HepG2 (cell line): ENCODE measurements around the gene POLH. TPM values are rescaled to one million over a fixed set of nuclear protein-coding genes. Genes with fewer than 3 reads are reported as not detected.

Experiments
- AFF4 ChIP-seq: sonication (generic); formaldehyde crosslinking; IDR thresholded peaks from 2 replicates; pipeline ENCODE4 v1.4.0; 2020; ENCODE audit warnings: missing genetic modification reagents
- BCL6 ChIP-seq: IDR thresholded peaks from 2 replicates; pipeline ENCODE4 v1.6.1; 2016; ENCODE audit warnings: missing genetic modification reagents, missing compliant biosample characterization
- CBX2 ChIP-seq, 2 experiments: fragments of 200-600 bp in 1 of 2; sonication (generic); formaldehyde crosslinking in 1 of 2; IDR thresholded peaks; 2 replicates each; pipeline versions ENCODE4 v1.7.0 to v1.8.1; 2018 to 2022; ENCODE audit warnings: low read depth in 2 of 2, low read length in 1 of 2, mild to moderate bottlenecking in 1 of 2, missing genetic modification reagents in 1 of 2
- CEBPG ChIP-seq: IDR thresholded peaks from 2 replicates; pipeline ENCODE4 v1.6.1; 2016
- FOXJ3 ChIP-seq: sonication (generic); formaldehyde crosslinking; IDR thresholded peaks from 2 replicates; pipeline ENCODE4 v1.4.0; 2020; ENCODE audit warnings: missing genetic modification reagents, mild to moderate bottlenecking, borderline replicate concordance
- HHEX ChIP-seq: IDR thresholded peaks from 2 replicates; pipeline ENCODE4 v1.6.1; 2016; ENCODE audit warnings: control low read depth
- KLF12 ChIP-seq: sonication (generic); formaldehyde crosslinking; IDR thresholded peaks from 2 replicates; pipeline ENCODE4 v1.4.0; 2020; ENCODE audit warnings: missing genetic modification reagents, borderline replicate concordance
- KLF16 ChIP-seq, 2 experiments: sonication (generic) in 1 of 2; formaldehyde crosslinking in 1 of 2; IDR thresholded peaks; 2 replicates each; pipeline versions ENCODE4 v1.6.1 to v1.8.0; 2016 to 2023; ENCODE audit warnings: missing genetic modification reagents in 2 of 2, missing compliant biosample characterization in 1 of 2
- KLF9 ChIP-seq: IDR thresholded peaks from 2 replicates; pipeline ENCODE4 v1.6.1; 2016; ENCODE audit warnings: low read depth
- MEIS2 ChIP-seq: sonication (generic); formaldehyde crosslinking; IDR thresholded peaks from 2 replicates; pipeline ENCODE4 v1.9.0; 2021; ENCODE audit warnings: mild to moderate bottlenecking, missing genetic modification reagents
- PCBP1 ChIP-seq: fragments of 200-400 bp; formaldehyde crosslinking; IDR thresholded peaks from 2 replicates; pipeline ENCODE4 v1.6.1; 2017; ENCODE audit warnings: mild to moderate bottlenecking, low read depth, low read length, borderline replicate concordance
- SNAPC5 ChIP-seq: sonication (generic); formaldehyde crosslinking; IDR thresholded peaks from 2 replicates; pipeline ENCODE4 v1.8.1; 2023; ENCODE audit warnings: mild to moderate bottlenecking, missing genetic modification reagents, borderline replicate concordance
- TCF7 ChIP-seq: sonication (generic); IDR thresholded peaks from 2 replicates; pipeline ENCODE4 v1.6.1; 2016; ENCODE audit warnings: antibody characterized with exemption, low read depth
- YEATS2 ChIP-seq: sonication (generic); formaldehyde crosslinking; IDR thresholded peaks from 2 replicates; pipeline ENCODE4 v1.4.0; 2020; ENCODE audit warnings: missing genetic modification reagents, borderline replicate concordance
- ZEB1 ChIP-seq: IDR thresholded peaks from 2 replicates; pipeline ENCODE4 v1.6.1; 2012; ENCODE audit warnings: mild to moderate bottlenecking, low read depth, inconsistent platforms; ENCODE audit not compliant: insufficient replicate concordance
- ZNF138 ChIP-seq: sonication (generic); formaldehyde crosslinking; IDR thresholded peaks from 2 replicates; pipeline ENCODE4 v1.5.0; 2020; ENCODE audit warnings: mild to moderate bottlenecking, low read depth, missing genetic modification reagents
- ZNF432 ChIP-seq: sonication (generic); formaldehyde crosslinking; IDR thresholded peaks from 2 replicates; pipeline ENCODE4 v1.5.0; 2020; ENCODE audit warnings: missing genetic modification reagents, mild to moderate bottlenecking, borderline replicate concordance
- polyA plus RNA-seq, 8 experiments: library from polyadenylated mRNA; depleted of rRNA in 3 of 8; stranded (reverse) in 7 of 8; unstranded in 1 of 8; fragments of >200 nt; fragmentation: Illumina TruSeq in 4 of 8; extraction: Trizol in 4 of 8; gene quantifications; 2 replicates each; pipeline versions ENCODE4 v1.2.1 to v1.2.3, GENCODE V29; 2011 to 2016; ENCODE audit warnings: low read depth in 4 of 8, missing spikeins in 1 of 8, mixed read lengths in 1 of 8; ENCODE audit not compliant: insufficient read depth in 1 of 8
- total RNA-seq, 5 experiments: library from RNA; depleted of rRNA; stranded (reverse); fragments of >200 nt; fragmentation: Illumina TruSeq; extraction: Trizol; gene quantifications; 2 replicates each; pipeline ENCODE4 v1.2.3, GENCODE V29; 2016; ENCODE audit warnings: low read depth in 1 of 5
- TF ChIP-seq, protein P1 (sequence below): sonication (generic); formaldehyde crosslinking; IDR thresholded peaks from 2 replicates; pipeline ENCODE4 v1.5.1; 2020; ENCODE audit warnings: mild to moderate bottlenecking, missing genetic modification reagents, borderline replicate concordance
- TF ChIP-seq, protein P2 (sequence below): sonication (generic); formaldehyde crosslinking; IDR thresholded peaks from 2 replicates; pipeline ENCODE4 v1.4.0; 2020; ENCODE audit warnings: missing genetic modification reagents

Gene POLH
- total and polyA plus RNA-seq, 2 of the 13 experiments (the other 11 are each of a cell fraction or from before 2014, with no cell fraction given) = 11.6 to 25.0 TPM

DNA sequence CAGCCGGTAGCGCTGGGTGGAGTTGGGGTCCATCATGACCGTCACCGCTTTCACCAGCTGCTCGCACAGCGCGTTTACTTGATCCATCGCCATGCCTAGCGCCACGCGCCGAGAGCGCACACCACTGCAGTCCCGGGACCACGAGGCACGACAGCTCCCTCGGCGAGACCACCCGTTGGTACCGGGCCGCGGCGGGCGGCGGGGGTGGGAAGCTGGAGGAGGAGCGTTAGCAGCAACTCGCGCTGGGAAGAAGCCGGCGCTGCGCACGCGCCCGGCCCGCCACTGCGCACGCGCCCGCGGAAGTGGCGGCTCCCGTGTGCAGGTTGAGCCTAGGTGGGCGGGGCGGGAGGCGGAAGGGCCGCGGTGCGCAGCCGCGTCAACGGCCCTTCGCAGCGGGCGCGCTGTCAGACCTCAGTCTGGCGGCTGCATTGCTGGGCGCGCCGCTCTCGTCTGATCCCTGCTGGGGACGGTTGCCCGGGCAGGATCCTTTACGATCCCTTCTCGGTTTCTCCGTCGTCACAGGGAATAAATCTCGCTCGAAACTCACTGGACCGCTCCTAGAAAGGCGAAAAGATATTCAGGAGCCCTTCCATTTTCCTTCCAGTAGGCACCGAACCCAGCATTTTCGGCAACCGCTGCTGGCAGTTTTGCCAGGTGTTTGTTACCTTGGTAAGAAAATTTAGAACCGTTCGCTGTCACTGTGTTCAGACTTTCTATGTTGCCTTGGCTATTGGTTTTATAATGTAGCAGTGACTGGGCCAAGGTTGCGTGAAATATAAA is at the start of gene POLH, which contains the start of gene XPO5 (continued):
- TF ChIP-seq AFF4 (CRISPR knock-in tag) = no peak
- TF ChIP-seq ZEB1 = no peak
- no peak; the same call in 1 of the 2 replicates for TF ChIP-seq SNAPC5 (CRISPR knock-in tag)
- TF ChIP-seq CBX2 (IDR thresholded peaks at IDR 0.05; ENCODE audit: low read depth, low read length) = no peak
- no peak for TF ChIP-seq CBX2 (CRISPR knock-in tag; IDR thresholded peaks at IDR 0.05; ENCODE audit: low read depth)
- peak in 1 of 2 experiments; percentile 94; a peak in 2 of 4 replicates for TF ChIP-seq KLF16 (CRISPR knock-in tag; IDR thresholded peaks at IDR 0.05)
- TF ChIP-seq BCL6 (CRISPR knock-in tag) = peak; percentile 52; the same call in 1 of the 2 replicates
- TF ChIP-seq KLF9 (CRISPR knock-in tag) = 0 out of 2 replicates have a peak, but pooled peaks have one; percentile 89
- TF ChIP-seq, protein P1, sequence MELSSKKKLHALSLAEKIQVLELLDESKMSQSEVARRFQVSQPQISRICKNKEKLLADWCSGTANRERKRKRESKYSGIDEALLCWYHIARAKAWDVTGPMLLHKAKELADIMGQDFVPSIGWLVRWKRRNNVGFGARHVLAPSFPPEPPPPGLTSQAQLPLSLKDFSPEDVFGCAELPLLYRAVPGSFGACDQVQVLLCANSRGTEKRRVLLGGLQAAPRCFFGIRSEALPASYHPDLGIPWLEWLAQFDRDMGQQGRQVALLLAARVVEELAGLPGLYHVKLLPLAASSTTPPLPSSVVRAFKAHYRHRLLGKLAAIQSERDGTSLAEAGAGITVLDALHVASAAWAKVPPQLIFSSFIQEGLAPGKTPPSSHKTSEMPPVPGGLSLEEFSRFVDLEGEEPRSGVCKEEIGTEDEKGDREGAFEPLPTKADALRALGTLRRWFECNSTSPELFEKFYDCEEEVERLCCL (CRISPR knock-in tag) = 0 out of 2 replicates have a peak, but pooled peaks have one; percentile 34
- TF ChIP-seq YEATS2 (CRISPR knock-in tag) = no peak; the same call in 1 of the 2 replicates
- TF ChIP-seq, protein P2, sequence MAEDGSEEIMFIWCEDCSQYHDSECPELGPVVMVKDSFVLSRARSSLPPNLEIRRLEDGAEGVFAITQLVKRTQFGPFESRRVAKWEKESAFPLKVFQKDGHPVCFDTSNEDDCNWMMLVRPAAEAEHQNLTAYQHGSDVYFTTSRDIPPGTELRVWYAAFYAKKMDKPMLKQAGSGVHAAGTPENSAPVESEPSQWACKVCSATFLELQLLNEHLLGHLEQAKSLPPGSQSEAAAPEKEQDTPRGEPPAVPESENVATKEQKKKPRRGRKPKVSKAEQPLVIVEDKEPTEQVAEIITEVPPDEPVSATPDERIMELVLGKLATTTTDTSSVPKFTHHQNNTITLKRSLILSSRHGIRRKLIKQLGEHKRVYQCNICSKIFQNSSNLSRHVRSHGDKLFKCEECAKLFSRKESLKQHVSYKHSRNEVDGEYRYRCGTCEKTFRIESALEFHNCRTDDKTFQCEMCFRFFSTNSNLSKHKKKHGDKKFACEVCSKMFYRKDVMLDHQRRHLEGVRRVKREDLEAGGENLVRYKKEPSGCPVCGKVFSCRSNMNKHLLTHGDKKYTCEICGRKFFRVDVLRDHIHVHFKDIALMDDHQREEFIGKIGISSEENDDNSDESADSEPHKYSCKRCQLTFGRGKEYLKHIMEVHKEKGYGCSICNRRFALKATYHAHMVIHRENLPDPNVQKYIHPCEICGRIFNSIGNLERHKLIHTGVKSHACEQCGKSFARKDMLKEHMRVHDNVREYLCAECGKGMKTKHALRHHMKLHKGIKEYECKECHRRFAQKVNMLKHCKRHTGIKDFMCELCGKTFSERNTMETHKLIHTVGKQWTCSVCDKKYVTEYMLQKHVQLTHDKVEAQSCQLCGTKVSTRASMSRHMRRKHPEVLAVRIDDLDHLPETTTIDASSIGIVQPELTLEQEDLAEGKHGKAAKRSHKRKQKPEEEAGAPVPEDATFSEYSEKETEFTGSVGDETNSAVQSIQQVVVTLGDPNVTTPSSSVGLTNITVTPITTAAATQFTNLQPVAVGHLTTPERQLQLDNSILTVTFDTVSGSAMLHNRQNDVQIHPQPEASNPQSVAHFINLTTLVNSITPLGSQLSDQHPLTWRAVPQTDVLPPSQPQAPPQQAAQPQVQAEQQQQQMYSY (CRISPR knock-in tag) = 0 out of 2 replicates have a peak, but pooled peaks have one; percentile 26
- peak; percentile 97 for TF ChIP-seq ZNF138 (CRISPR knock-in tag)
- no peak for TF ChIP-seq TCF7
- 0 out of 2 replicates have a peak, but pooled peaks have one; percentile 69 for TF ChIP-seq ZNF432 (CRISPR knock-in tag)
- TF ChIP-seq KLF12 (CRISPR knock-in tag) = peak; percentile 95
- TF ChIP-seq MEIS2 (CRISPR knock-in tag) = peak; percentile 90
- 0 out of 2 replicates have a peak, but pooled peaks have one; percentile 7 for TF ChIP-seq CEBPG (CRISPR knock-in tag)
- TF ChIP-seq PCBP1 = no peak
- TF ChIP-seq FOXJ3 = peak; percentile 44; the same call in 1 of the 2 replicates
- no peak for TF ChIP-seq HHEX
